ENCODE results near the gene EFEMP1.

The EFEMP1 gene

DNA sequence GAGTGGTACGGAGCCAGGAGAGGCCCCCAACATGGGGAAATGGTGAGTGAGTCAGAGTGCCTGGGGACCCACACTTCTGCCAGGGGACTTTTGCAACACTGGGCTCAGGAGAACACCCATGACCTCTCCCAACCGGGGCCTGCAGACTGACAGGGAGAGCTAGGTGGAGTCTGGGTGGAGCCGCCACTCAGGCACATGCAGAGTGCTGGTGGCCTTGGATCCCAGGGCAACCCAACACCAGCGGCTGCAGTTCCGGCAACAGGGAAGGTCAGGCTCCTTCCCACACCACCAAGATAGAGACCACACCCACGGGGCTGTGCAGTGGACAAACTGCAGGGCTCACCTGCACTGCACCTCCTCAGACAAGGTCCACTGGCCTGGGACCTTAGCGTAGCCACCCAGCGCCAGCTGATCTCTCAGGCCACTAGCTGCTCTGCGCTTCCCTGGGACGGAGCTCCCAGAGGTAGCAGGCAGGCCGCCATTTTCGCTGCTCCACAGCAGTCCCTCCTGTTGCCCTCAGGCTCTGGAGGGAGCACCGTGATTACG is 99.0 kb downstream of the EFEMP1 start:
- DNase-seq = no peak

Measured in DMS53 (cell line).